CD4-positive, alpha-beta T cell (primary cell): Measurements from ENCODE around the gene GSE1. TPM values are rescaled to one million over a fixed set of nuclear protein-coding genes. Genes with fewer than 3 reads are reported as not detected.

Source experiments
- ATAC-seq: fragments of 200-7000 bp; cut with Tn5 transposase; one replicate; pipeline ENCODE4 v1.10.0; 2022; ENCODE audit warnings: mild to moderate bottlenecking; ENCODE audit not compliant: poor library complexity
- CTCF ChIA-PET: fragments of 350-600 bp; sonication (Branson Sonifier 250); formaldehyde crosslinking; loops from one replicate; lab custom pipeline; 2021; ENCODE audit warnings: antibody characterized with exemption, inconsistent platforms; lab: Charles Lee
- POLR2A ChIA-PET: fragments of 350-600 bp; sonication (Branson Sonifier 250); formaldehyde crosslinking; loops from one replicate; lab custom pipeline; 2021; ENCODE audit warnings: antibody characterized with exemption, inconsistent platforms; lab: Charles Lee
- DNase-seq, 14 experiments: peaks; one replicate each; pipeline ENCODE4 v3.0.0-alpha.2; 2013 to 2020; ENCODE audit warnings: mixed read lengths in 2 of 14
- H3K27ac ChIP-seq, 2 donors: one replicate each; pipeline versions ENCODE4 v1.5.1 to v1.7.0; 2013; ENCODE audit warnings: low read length in 2 of 2, low read depth in 1 of 2, mild to moderate bottlenecking in 1 of 2
- H3K27me3 ChIP-seq, 2 experiments: 1 replicate in 1 of 2; 2 replicates in 1 of 2; pipeline versions ENCODE4 v1.6.1 to v1.7.0; 2013; ENCODE audit warnings: low read length in 2 of 2, control low read depth in 1 of 2, mild to moderate bottlenecking in 1 of 2, moderate library complexity in 1 of 2; ENCODE audit not compliant: insufficient read depth in 2 of 2, control insufficient read depth in 1 of 2
- H3K36me3 ChIP-seq: one replicate; pipeline ENCODE4 v1.6.1; 2013; ENCODE audit warnings: low read length, control low read depth; ENCODE audit not compliant: insufficient read depth
- H3K4me1 ChIP-seq: one replicate; pipeline ENCODE4 v1.6.1; 2013; ENCODE audit warnings: low read length, control low read depth; ENCODE audit not compliant: insufficient read depth
- H3K4me3 ChIP-seq: one replicate; pipeline ENCODE4 v1.5.1; 2013; ENCODE audit warnings: mild to moderate bottlenecking, low read length, moderate library complexity
- H3K9me3 ChIP-seq, 2 experiments: 1 replicate in 1 of 2; 2 replicates in 1 of 2; pipeline versions ENCODE4 v1.6.1 to v1.7.0; 2013; ENCODE audit warnings: low read length in 2 of 2, mild to moderate bottlenecking in 2 of 2, control low read depth in 1 of 2, moderate library complexity in 1 of 2; ENCODE audit not compliant: control insufficient read depth in 1 of 2, insufficient read depth in 1 of 2
- H3K27ac Mint-ChIP-seq: one replicate; pipeline ENCODE4 v1.8.0; 2020; ENCODE audit warnings: mixed read lengths
- H3K27me3 Mint-ChIP-seq: one replicate; pipeline ENCODE4 v1.8.0; 2021; ENCODE audit warnings: mixed read lengths
- H3K36me3 Mint-ChIP-seq: one replicate; pipeline ENCODE4 v1.8.0; 2021; ENCODE audit warnings: low read depth, mixed read lengths
- H3K4me1 Mint-ChIP-seq: one replicate; pipeline ENCODE4 v1.8.0; 2021; ENCODE audit warnings: low read depth, mixed read lengths
- H3K4me3 Mint-ChIP-seq: one replicate; pipeline ENCODE4 v1.8.0; 2020; ENCODE audit warnings: mild to moderate bottlenecking, mixed read lengths
- H3K9me3 Mint-ChIP-seq: one replicate; pipeline ENCODE4 v1.8.0; 2020; ENCODE audit warnings: mixed read lengths
- intact Hi-C, 2 experiments: fragments of 100-400 bp; cut with DNase I in 1 of 2; cut with micrococcal nuclease in 1 of 2; formaldehyde crosslinking; loops; one replicate each; pipeline versions ENCODE4 v1.15.1 to v1.9.0; 2023 to 2025; cut with DNase I, micrococcal nuclease
- total RNA-seq, 174 experiments: library from RNA in 2 of 174; stranded (reverse) in 2 of 174; gene quantifications; one replicate each; pipeline ENCODE4 v1.2.3 and lab custom pipeline; 2021 to 2026
- TF ChIP-seq, protein P1 (sequence below): fragments of 200-600 bp; IDR thresholded peaks from one replicate; pipeline ENCODE4 v1.8.0; 2022; ENCODE audit warnings: antibody characterized with exemption, mild to moderate bottlenecking

GSE1 gene
- total RNA-seq, 2 experiments from 2014 or later: 11.7 to 13.7 TPM

DNA sequence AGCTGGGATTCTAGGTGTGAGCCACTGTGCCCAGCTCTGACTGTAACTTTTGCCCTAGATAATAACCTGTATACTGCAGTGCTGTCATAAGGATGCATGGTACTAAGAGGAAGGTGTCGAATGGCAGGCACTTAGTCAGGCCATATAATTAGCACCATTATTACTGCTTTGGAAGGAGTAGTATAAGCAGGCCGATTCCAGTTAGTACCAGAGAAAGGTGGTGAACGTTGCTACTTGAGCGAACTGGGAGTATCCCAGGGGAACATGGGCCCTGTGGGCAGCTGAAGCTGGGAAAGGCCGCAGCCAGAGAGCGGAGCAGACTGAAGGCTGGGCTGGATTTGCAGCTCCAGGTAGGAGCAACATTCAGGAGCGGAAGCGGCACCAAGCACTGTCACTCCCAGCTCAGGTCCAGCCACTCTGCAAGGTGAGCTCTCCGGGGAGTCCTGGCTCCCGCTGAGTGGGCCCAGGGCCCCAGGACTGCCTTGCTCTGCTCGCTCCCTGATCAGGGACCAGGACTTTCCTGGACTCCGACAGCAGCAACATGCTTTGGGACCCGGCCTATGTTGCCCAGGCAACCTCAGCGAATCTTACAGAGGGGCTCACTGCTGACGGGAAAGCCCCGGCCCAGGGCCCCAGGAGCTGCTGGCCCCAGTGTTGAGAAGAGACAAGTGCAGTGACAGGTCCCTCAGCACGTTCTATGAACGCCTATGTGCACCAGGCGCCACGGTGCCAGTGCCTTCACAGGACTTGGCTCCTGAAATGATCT is 109.2 kb downstream of the GSE1 start:
- Histone ChIP-seq H3K27me3 (no peaks in the 10 kb centered on the region), H3K9me3 (no peaks in the 10 kb centered on the region), H3K36me3 (no peaks in the 10 kb centered on the region), H3K27ac (no peak overlapping the region), H3K4me1 (peaks cover 9% of the 10 kb centered on the region), H3K4me3 (no peak overlapping the region)
- no peak overlapping the region for H3K27ac Mint-ChIP-seq
- no peaks in the 10 kb centered on the region for H3K9me3 Mint-ChIP-seq
- no peak for ATAC-seq
- CTCF ChIA-PET: no interaction called here
- TF ChIP-seq, protein P1, sequence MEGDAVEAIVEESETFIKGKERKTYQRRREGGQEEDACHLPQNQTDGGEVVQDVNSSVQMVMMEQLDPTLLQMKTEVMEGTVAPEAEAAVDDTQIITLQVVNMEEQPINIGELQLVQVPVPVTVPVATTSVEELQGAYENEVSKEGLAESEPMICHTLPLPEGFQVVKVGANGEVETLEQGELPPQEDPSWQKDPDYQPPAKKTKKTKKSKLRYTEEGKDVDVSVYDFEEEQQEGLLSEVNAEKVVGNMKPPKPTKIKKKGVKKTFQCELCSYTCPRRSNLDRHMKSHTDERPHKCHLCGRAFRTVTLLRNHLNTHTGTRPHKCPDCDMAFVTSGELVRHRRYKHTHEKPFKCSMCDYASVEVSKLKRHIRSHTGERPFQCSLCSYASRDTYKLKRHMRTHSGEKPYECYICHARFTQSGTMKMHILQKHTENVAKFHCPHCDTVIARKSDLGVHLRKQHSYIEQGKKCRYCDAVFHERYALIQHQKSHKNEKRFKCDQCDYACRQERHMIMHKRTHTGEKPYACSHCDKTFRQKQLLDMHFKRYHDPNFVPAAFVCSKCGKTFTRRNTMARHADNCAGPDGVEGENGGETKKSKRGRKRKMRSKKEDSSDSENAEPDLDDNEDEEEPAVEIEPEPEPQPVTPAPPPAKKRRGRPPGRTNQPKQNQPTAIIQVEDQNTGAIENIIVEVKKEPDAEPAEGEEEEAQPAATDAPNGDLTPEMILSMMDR: no peak
- H3K4me3 Mint-ChIP-seq: no peak overlapping the region
- POLR2A ChIA-PET: no interaction called here
- no peaks in the 10 kb centered on the region for H3K27me3 Mint-ChIP-seq
- H3K36me3 Mint-ChIP-seq: peaks cover 6% of the 10 kb centered on the region
- intact Hi-C loops: no loop called here
- peaks cover 5% of the 10 kb centered on the region for H3K4me1 Mint-ChIP-seq
- no peak for DNase-seq

DNA sequence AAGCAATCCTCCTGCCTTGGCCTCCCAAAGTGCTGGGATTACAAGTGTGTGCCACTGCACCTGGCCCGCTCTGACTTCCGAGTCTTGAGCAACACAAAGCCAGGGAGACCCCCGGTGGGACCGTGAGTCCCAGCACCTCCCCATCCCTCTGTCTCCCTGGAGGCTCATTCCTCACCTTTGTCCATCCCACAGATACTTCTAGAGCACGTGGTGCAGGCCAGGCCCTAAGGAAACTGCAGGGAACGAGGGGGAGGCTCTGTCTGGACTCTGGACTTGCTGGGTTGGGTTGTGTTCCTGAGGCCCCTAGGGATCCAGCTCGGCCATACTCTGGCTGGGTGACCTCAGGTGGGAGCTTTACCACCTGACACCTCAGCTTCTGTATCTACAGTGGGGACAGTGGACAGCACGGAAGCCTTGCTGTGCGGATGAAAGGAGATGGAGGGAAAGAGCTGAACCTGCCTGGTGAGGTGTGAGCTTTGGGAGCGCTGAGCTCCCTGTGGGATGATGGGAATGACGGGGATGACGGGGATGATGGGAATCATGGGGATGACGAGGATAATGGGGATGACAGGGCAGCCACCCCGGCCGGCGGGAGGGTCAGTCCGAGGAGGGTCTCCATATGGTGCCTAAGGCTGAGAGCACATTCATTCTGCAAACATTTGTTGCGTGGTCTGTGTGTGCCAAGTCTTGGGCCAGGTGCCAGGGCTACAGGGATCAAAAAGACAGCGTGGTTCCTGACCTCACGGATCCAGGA is 111.2 kb downstream of the GSE1 start:
- ATAC-seq (no peak), DNase-seq (no peak)
- H3K27ac ChIP-seq: no peak overlapping the region
- ChIA-PET POLR2A (no interaction called here), CTCF (no interaction called here)
- no peaks in the 10 kb centered on the region for H3K4me1 ChIP-seq
- Mint-ChIP-seq H3K4me3 (no peak overlapping the region), H3K27me3 (no peaks in the 10 kb centered on the region), H3K4me1 (peaks cover under 1% of the 10 kb centered on the region), H3K27ac (no peak overlapping the region), H3K9me3 (no peaks in the 10 kb centered on the region), H3K36me3 (peaks cover 6% of the 10 kb centered on the region)
- no peak overlapping the region for H3K4me3 ChIP-seq
- no peaks in the 10 kb centered on the region for H3K9me3 ChIP-seq
- H3K27me3 ChIP-seq: no peaks in the 10 kb centered on the region
- TF ChIP-seq, protein P1: no peak
- H3K36me3 ChIP-seq: no peaks in the 10 kb centered on the region
- intact Hi-C loops: no loop called here

DNA sequence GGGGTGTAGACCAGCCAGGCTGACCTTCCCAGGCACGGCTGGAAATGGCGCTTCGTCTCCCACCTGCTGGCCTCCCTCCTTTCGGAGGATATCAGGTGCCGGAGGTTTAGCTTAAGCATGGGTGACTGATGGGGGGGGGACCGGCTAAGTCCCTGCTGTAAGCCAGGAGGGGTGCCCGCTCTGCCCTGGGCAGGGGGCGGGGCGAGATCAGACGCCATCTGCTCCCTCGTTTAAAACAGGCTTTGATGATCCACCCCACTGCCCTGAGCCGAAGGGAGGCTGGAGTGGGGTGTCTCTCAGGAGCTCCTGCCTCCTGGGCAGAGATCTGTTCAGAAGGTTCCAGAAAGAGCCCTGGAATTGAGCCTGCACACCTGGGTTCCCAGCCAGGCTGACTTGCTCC is 111.8 kb downstream of the GSE1 start:
- no peak for ATAC-seq
- Mint-ChIP-seq H3K27me3 (no peaks in the 10 kb centered on the region), H3K27ac (no peak overlapping the region), H3K9me3 (no peaks in the 10 kb centered on the region), H3K4me3 (no peak overlapping the region), H3K4me1 (peaks cover 4% of the 10 kb centered on the region), H3K36me3 (peaks cover 6% of the 10 kb centered on the region)
- Histone ChIP-seq H3K4me3 (no peak overlapping the region), H3K27me3 (no peaks in the 10 kb centered on the region), H3K4me1 (peaks cover 2% of the 10 kb centered on the region), H3K27ac (no peak overlapping the region), H3K9me3 (no peaks in the 10 kb centered on the region), H3K36me3 (no peaks in the 10 kb centered on the region)
- ChIA-PET CTCF (no interaction called here), POLR2A (no interaction called here)
- TF ChIP-seq, protein P1: no peak
- intact Hi-C loops: no loop called here
- no peak for DNase-seq

Other genes with a start within 250 kb of the GSE1 start
- gene GINS2, start 75.6 kb downstream of the GSE1 start, total RNA-seq: 1 to 10 TPM; 1.1 to 1.4 TPM
- gene C16orf74, start 137.8 kb downstream of the GSE1 start, total RNA-seq: 1 to 10 TPM; 2.1 to 2.9 TPM
- 10 to 100 TPM; 38.9 to 41.7 TPM for gene EMC8, start 186.2 kb downstream of the GSE1 start, total RNA-seq
- 100 to 1,000 TPM; 749 to 750 TPM for gene COX4I1, start 186.4 kb downstream of the GSE1 start, total RNA-seq